Stimulated activated CD4-positive, alpha-beta T cell treated with anti-CD3 and anti-CD28 coated beads, Interleukin-4, amount 100 ng/mL, for 1 hour (primary cell): ENCODE results near the gene ZNF276.

Experiments
- DNase-seq: peaks from one replicate; pipeline ENCODE4 v3.0.0-alpha.2; 2020

Gene ZNF276

GRCh38 chr16:89712274-89712781 is 9.0 kb upstream of the ZNF276 start:
- DNase-seq, result no peak

DNA sequence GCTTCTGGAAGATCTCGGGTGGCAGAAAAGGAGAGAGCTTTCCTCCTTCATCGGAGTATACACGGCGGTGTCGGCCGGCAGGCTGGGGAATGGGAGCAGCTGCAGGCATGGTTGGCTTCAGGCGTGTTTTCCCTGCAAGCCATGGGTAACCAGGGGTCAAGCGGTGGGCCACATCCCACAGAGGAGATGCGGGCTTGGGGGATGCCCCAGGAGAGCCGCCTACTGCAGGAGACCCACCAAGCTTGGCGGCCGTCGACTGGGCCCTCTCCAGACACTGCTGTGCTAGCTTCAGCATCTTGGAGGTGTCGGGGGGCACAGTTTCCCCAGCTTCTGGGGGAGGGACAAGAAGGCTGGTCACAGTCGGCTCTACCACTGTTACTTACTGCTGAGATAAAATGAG is 4.8 kb upstream of the ZNF276 start:
- DNase-seq, result no peak

DNA sequence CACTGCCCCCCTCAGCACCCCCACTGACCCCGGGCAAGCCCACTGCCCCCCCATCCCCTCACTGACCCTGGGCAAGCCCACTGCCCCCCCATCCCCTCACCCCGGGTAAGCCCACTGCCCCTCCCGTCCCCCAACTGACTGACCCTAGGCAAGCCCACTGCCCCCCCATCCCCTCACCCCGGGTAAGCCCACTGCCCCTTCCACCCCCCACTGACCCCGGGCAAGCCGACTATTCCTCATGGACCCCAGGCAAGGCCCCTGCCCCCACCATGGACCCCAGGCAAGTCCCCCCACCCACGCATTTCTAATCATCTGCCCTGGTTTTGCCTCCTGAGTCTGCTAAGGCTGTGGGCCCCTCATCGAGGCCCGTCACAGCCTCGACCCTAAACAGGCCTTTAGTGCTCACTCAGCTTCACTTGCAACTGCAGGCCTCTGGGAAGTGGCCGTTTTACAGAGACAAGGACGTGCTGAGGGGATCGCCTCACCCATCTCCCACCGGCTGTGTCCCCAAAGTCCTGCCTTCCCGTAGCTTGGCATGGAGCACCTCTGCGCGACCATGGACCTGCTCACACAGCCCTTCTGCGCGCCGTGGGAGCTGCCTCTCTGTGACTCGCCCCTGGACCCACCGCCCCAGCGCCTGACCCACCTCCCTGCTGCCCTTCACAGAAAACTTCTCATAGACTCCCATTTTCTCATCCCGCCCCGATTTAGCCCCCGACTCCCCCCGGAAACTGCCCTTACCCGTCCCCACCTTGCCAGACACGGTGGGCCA is 4.2 kb upstream of the ZNF276 start:
- no peak for DNase-seq

DNA sequence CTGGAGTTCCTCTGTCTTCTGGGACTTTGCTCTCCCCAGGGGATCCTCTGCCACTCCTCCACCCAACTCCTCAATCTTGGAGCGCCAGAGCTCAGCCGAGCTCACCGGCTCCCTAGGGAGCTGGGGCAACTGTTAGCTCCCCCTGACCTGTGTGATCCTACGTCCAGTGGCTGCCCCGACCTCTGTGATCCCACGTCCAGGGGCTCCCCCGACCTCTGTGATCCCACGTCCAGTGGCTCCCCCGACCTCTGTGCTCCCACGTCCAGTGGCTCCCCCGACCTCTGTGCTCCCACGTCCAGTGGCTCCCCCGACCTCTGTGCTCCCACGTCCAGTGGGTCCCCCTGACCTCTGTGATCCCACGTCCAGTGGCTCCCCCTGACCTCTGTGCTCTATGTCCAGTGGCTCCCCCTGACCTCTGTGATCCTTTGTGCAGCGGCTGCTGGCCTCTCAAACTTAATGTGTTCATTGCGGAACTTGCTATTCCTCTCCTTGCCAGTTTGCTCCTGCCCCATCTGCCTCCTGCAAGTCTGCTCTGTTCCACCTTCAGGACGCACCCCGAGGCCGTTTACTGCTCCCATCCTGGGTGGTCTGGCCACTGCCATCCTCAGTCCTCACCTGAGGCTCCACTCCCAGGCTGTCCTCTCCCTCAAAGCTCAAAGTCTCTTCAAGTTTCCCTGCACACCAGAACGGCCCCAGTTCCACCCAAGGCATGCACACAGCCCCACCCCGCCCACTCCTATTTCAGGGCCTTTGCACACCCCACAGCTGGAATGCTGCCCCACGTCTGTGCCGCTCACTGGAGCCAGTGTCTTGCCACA is 3.4 kb upstream of the ZNF276 start:
- no peak for DNase-seq

GRCh38 chr16:89720551-89720812 is 855 bp upstream of the ZNF276 start:
- no peak for DNase-seq

DNA sequence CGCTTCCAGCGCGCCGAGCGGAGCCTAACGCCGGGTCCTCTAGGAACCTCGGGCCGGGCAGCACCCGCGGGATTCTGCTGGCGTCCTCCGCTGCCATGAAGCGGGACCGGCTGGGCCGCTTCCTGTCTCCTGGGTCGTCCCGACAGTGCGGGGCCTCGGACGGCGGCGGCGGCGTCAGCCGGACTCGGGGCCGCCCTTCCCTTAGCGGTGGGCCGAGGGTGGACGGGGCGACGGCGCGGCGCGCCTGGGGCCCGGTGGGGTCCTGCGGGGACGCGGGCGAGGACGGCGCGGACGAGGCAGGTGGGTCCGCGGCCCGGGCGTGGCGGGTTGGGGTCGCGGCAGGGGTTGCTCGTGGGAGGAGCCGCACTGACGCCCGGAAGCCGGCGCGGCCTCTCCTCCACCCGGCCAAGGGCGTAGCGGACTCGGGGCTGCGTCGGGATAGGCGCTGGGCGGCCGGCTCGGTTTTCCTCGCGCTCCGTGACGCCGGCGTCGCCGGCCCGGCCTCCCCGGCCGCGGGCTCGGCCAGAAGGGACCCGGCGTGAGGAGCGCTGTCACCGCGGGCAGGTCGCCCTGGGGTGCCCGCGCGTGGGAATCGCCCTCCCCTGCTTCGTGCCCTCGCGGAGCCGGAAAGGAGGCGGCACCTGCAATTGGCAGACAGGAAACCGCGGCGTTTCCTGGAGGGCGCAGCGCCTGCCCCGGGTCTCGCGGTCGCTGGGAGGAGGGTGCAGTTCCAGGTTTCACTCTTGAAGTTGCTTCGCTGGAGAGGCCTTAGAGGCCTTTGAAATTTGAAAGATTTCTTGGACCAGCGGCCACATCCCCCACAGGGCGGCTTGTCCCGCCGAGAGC is 432 bp downstream of the ZNF276 start:
- peak; percentile 82 for DNase-seq

DNA sequence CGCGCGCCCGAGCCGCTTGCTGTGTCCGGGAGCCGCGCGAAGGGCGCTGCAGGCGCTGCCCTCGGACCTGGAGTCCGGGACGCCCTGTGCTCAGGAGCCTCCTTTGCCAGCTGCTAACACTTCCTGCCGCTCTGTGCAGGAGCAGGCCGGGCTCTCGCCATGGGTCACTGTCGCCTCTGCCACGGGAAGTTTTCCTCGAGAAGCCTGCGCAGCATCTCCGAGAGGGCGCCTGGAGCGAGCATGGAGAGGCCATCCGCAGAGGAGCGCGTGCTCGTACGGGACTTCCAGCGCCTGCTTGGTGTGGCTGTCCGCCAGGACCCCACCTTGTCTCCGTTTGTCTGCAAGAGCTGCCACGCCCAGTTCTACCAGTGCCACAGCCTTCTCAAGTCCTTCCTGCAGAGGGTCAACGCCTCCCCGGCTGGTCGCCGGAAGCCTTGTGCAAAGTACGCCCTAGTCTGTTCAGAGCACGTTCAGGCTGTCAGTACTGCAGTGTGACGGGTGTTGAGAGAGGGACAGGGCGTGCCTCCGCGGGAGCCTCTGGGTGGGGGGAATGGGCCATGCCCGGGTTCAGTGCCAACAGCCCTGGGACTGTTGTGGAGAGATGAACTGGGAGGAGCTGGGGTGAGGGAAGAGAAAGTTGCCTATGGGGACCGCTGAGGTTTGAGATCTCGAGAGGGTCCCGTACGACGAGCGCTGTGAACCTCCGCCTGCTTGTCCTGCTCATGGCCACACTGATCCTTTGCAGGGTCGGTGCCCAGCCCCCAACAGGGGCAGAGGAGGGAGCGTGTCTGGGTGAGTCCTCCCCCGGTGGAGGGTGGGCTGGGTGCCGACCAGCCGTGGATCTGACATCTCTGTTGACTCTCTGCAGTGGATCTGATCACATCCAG is 1.3 kb downstream of the ZNF276 start:
- peak; percentile 52 for DNase-seq

GRCh38 chr16:89723279-89724250 is 2.2 kb downstream of the ZNF276 start:
- peak; percentile 64 for DNase-seq

- DNase-seq, result no peak
Observed at GRCh38 chr16:89727406-89728120, 6.2 kb downstream of the ZNF276 start.

- no peak for DNase-seq
Observed at GRCh38 chr16:89729293-89729692, 8.0 kb downstream of the ZNF276 start.

- no peak for DNase-seq
Observed at GRCh38 chr16:89729863-89730593, 8.7 kb downstream of the ZNF276 start.

GRCh38 chr16:89730610-89731234 is 9.4 kb downstream of the ZNF276 start:
- no peak for DNase-seq

- DNase-seq, result no peak
Observed at GRCh38 chr16:89732142-89732917, 11.0 kb downstream of the ZNF276 start.

DNA sequence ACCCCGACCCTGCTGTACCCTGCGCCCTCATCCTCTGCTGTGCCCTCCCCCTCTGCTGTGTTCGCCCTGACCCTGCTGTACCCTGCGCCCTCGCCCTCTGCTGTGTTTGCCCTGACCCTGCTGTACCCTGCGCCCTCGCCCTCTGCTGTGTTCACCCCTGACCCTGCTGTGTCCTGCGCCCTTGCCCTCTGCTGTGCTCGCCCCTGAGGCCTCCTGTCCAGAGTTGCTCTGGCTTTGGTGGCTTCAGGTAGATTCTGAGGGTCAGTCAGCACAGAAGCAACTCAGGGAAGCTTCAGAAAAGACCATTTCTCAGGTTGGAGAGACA is 11.5 kb downstream of the ZNF276 start:
- no peak for DNase-seq

- no peak for DNase-seq
Observed at GRCh38 chr16:89733322-89733721, 12.0 kb downstream of the ZNF276 start.

DNA sequence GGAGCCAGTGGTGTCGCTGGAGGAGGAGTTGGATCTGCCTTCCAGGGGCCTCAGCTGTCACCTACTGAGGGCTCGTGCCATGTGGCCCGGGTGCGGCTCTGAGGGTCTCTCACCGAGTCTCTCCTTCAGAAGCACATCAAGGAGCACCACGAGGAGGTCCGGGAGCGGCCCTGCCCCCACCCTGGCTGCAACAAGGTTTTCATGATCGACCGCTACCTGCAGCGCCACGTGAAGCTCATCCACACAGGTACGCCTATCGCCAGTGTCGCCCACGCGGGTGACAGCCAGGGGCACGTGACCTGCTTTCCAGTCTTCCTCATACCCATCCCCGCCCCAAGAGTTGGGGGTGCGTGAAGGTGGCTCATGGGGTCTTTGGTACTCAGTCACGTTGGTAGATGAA is 12.5 kb downstream of the ZNF276 start:
- DNase-seq, result no peak

GRCh38 chr16:89736554-89736953 is 15.2 kb downstream of the ZNF276 start:
- no peak for DNase-seq

DNA sequence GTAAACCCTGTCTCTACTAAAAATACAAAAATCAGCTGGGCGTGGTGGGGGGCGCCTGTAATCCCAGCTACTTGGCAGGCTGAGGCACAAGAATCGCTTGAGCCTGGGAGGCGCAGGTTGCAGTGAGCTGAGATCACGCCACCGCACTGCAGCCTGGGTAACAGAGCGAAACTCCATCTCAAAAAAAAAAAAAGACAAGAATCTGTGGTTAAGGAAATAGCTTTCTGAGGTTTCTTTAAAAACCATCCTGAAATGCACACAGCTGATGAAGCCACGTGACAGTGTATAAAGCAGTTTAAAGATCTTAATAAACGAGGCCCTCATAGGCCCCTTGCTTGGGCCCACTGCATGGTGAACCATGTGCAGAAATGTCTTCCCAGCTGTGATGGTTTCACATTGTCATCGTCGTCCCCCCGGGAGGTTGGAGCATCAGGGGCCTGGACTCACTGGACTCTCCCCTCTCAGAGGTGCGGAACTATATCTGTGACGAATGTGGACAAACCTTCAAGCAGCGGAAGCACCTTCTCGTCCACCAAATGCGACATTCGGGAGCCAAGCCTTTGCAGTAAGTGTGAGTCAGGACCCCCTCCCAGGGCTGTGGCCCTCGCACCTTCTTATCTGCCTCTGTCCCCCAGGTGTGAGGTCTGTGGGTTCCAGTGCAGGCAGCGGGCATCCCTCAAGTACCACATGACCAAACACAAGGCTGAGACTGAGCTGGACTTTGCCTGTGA is 16.2 kb downstream of the ZNF276 start:
- peak; percentile 47 for DNase-seq
